ENCODE data around the gene TRIM7. TPM values are rescaled to one million over a fixed set of nuclear protein-coding genes. Genes with fewer than 3 reads are reported as not detected.

TRIM7 gene
- total RNA-seq, 2 donors from 2014 or later = not detected

GRCh38 chr5:181237729-181238385 is 32.9 kb upstream of the TRIM7 start:
- no peak for DNase-seq
- Histone ChIP-seq H3K4me1 (ENCODE audit: control insufficient read depth, insufficient read depth, low read length) (peaks cover 8% of the 10 kb centered on the region), H3K36me3 (ENCODE audit: control insufficient read depth, insufficient read depth, low read length) (peaks cover 86% of the 10 kb centered on the region), H3K9me3 (ENCODE audit: control insufficient read depth, low read length) (no peaks in the 10 kb centered on the region), H3K4me3 (ENCODE audit: low read length) (no peak overlapping the region), H3K9ac (ENCODE audit: extremely low read depth, low read length, poor library complexity, severe bottlenecking) (no peak overlapping the region), H3K27ac (ENCODE audit: low read depth, low read length) (no peak overlapping the region), H3K27me3 (ENCODE audit: control insufficient read depth, insufficient read depth, low read length, poor library complexity, severe bottlenecking) (no peaks in the 10 kb centered on the region)
- no peak overlapping the region for H3K4me3 Mint-ChIP-seq
- H3K9me3 Mint-ChIP-seq = no peaks in the 10 kb centered on the region
- H3K27me3 Mint-ChIP-seq (ENCODE audit: insufficient read depth) = no peaks in the 10 kb centered on the region
- H3K36me3 Mint-ChIP-seq (ENCODE audit: low read depth) = peaks cover 86% of the 10 kb centered on the region
- no peak for TF ChIP-seq CTCF (conservative IDR thresholded peaks at IDR 0.05)
- WGBS, 2 experiments (ENCODE audit: insufficient coverage in 1 of 2, insufficient read length in 1 of 2) = 94 to 97% methylated on average over 4 to 5 of the region's 5 CpGs
- H3K27ac Mint-ChIP-seq = peak overlapping the region; percentile 15
- peaks cover 15% of the 10 kb centered on the region for H3K4me1 Mint-ChIP-seq

- Mint-ChIP-seq H3K4me3 (no peak overlapping the region), H3K4me1 (peaks cover 8% of the 10 kb centered on the region), H3K27me3 (ENCODE audit: insufficient read depth) (no peaks in the 10 kb centered on the region), H3K27ac (peak overlapping the region; percentile 3), H3K9me3 (no peaks in the 10 kb centered on the region), H3K36me3 (ENCODE audit: low read depth) (peaks cover 83% of the 10 kb centered on the region)
- peaks cover 80% of the 10 kb centered on the region for H3K36me3 ChIP-seq (ENCODE audit: control insufficient read depth, insufficient read depth, low read length)
- H3K4me3 ChIP-seq (ENCODE audit: low read length) = no peak overlapping the region
- no peaks in the 10 kb centered on the region for H3K9me3 ChIP-seq (ENCODE audit: control insufficient read depth, low read length)
- no peak overlapping the region for H3K27ac ChIP-seq (ENCODE audit: low read depth, low read length)
- WGBS, 2 experiments (ENCODE audit: insufficient coverage in 1 of 2, insufficient read length in 1 of 2) = 93 to 97% methylated on average over 6 to 10 of the region's 10 CpGs
- peaks cover 7% of the 10 kb centered on the region for H3K4me1 ChIP-seq (ENCODE audit: control insufficient read depth, insufficient read depth, low read length)
- DNase-seq = no peak
- H3K27me3 ChIP-seq (ENCODE audit: control insufficient read depth, insufficient read depth, low read length, poor library complexity, severe bottlenecking) = no peaks in the 10 kb centered on the region
- no peak overlapping the region for H3K9ac ChIP-seq (ENCODE audit: extremely low read depth, low read length, poor library complexity, severe bottlenecking)
- TF ChIP-seq CTCF (conservative IDR thresholded peaks at IDR 0.05) = no peak
Observed at GRCh38 chr5:181236954-181237641, 32.1 kb upstream of the TRIM7 start.

- Histone ChIP-seq H3K4me1 (ENCODE audit: control insufficient read depth, insufficient read depth, low read length) (peaks cover under 1% of the 10 kb centered on the region), H3K9ac (ENCODE audit: extremely low read depth, low read length, poor library complexity, severe bottlenecking) (no peak overlapping the region), H3K4me3 (ENCODE audit: low read length) (no peak overlapping the region), H3K36me3 (ENCODE audit: control insufficient read depth, insufficient read depth, low read length) (peaks cover 77% of the 10 kb centered on the region), H3K9me3 (ENCODE audit: control insufficient read depth, low read length) (no peaks in the 10 kb centered on the region), H3K27me3 (ENCODE audit: control insufficient read depth, insufficient read depth, low read length, poor library complexity, severe bottlenecking) (no peaks in the 10 kb centered on the region), H3K27ac (ENCODE audit: low read depth, low read length) (no peak overlapping the region)
- TF ChIP-seq CTCF (conservative IDR thresholded peaks at IDR 0.05) = no peak
- Mint-ChIP-seq H3K4me1 (peaks cover 2% of the 10 kb centered on the region), H3K36me3 (ENCODE audit: low read depth) (peaks cover 80% of the 10 kb centered on the region), H3K27me3 (ENCODE audit: insufficient read depth) (no peaks in the 10 kb centered on the region), H3K9me3 (no peaks in the 10 kb centered on the region), H3K27ac (peak overlapping the region; percentile 3), H3K4me3 (no peak overlapping the region)
- WGBS, 2 experiments (ENCODE audit: insufficient coverage in 1 of 2, insufficient read length in 1 of 2) = 91 to 93% methylated on average over 4 to 6 of the region's 6 CpGs
- DNase-seq = no peak
Observed at GRCh38 chr5:181236471-181236870, 31.5 kb upstream of the TRIM7 start.
